HG02840 (cell line): Measurements from ENCODE around the gene CKAP2L.

Source experiments
- ATAC-seq: cut with Tn5 transposase; IDR thresholded peaks from one replicate; pipeline ENCODE4 v1.9.1; 2021; ENCODE audit warnings: mild to moderate bottlenecking, moderate library complexity, moderate number of reproducible peaks; ENCODE audit not compliant: unreplicated experiment, low FRiP score

The CKAP2L gene

GRCh38 chr2:112767693-112768330 is 3.4 kb upstream of the CKAP2L start:
- no peak for ATAC-seq

GRCh38 chr2:112765251-112765650 is 842 bp upstream of the CKAP2L start:
- ATAC-seq = no peak

DNA sequence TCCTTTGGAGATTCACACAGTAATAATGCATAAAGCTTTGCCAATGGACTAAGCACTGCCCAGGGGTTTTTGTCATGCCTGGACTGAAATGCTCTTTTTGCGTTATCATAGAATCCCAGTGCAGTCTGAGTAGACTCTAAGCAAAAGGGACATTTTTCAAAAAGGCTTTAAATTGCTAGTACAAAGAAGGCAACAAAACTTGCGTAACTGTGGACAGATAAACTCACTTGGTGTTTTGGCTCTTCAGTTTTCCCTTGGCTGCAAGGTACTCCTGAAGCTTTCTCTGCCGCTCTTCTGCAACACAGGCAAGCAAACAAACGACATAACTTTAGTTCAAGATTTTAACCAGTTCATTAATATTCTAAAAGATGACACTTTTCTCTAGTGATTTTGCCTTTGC is 2.1 kb downstream of the CKAP2L start:
- no peak for ATAC-seq

DNA sequence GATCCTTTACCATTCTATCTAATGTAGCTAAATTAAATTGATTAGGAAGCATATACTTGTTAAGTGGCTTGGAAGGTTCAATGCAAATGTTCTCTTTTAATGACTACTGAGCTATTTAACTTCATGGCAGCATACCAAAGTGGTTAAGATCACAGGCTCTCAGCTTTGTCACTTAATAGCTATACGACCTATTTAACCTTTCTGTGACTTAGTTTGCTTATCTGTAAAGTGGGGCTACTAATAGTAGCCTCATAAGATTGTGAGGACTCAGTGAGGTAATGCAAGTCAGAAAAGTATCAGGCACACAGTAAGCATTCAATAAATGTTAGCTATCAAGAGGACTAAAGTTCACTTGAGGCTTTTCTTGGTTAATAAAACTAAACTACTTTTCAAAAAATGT is 4.3 kb downstream of the CKAP2L start:
- ATAC-seq = no peak

- no peak for ATAC-seq
These were observed 5.7 kb downstream of the CKAP2L start for GRCh38 chr2:112758711-112759110.

GRCh38 chr2:112757265-112757664 is 7.1 kb downstream of the CKAP2L start:
- no peak for ATAC-seq

- ATAC-seq = no peak
These were observed 8.2 kb downstream of the CKAP2L start for GRCh38 chr2:112756207-112756606.

DNA sequence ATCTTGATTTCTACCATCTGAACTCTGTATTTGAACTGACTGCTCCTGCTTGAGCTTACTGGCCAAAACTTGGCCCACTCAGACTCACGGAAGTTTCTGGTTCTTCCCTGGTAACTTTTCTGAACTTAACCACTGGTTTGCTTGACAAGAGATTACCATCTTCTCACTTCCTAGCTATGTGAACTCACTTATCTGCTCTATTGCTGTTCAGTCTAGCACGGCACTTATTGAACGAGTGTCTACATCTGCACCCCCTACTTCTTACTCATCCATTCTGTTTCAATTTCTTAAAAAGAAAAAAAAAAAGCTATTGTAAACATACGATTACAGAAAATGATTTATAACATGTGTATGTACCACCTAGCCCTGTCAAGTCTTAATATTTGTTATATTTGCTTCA is 9.0 kb downstream of the CKAP2L start:
- no peak for ATAC-seq

DNA sequence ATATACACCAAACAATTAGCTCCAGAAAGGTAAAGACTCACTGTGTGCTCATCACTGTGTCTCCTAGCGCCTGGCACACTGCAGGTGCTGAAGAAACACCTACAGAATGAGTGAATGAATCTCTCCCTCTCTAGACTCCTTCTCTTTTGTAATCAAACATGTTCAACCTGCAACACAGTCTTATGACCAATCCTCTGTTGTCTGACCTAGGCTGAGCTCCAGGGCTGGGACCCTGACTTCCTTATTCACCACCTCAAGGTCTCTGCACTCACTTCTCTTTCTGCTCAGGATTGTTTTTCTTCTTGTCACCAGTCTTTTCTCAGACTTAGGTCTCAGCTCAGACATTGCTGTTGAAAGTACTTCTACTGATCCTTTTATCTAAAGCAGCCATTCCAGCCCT is 9.8 kb downstream of the CKAP2L start:
- no peak for ATAC-seq

DNA sequence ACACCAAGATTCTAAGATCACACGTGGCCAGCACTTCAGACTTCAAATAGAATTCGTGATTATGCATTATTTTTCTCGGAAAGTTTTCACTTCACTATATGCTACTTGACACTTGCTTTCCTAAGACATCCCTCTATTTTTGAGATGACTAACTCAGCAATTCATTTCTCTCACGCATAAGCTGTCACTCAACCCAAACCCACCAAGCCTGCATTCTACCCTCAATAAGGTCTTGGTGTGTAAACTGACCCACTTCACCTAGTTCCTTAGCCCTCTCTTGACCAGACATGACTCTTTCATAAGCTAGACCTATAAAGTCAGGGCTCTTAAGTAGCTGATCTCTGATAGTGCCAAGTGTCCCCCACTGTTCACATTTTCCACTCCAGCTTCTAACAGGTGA is 11.7 kb downstream of the CKAP2L start:
- no peak for ATAC-seq

- no peak for ATAC-seq
These were observed 12.8 kb downstream of the CKAP2L start for GRCh38 chr2:112751451-112752197.

GRCh38 chr2:112750560-112750843 is 13.9 kb downstream of the CKAP2L start:
- ATAC-seq = no peak

- ATAC-seq = no peak
These were observed 14.5 kb downstream of the CKAP2L start for GRCh38 chr2:112749755-112750559.

GRCh38 chr2:112740527-112740926 is 23.9 kb downstream of the CKAP2L start:
- no peak for ATAC-seq

DNA sequence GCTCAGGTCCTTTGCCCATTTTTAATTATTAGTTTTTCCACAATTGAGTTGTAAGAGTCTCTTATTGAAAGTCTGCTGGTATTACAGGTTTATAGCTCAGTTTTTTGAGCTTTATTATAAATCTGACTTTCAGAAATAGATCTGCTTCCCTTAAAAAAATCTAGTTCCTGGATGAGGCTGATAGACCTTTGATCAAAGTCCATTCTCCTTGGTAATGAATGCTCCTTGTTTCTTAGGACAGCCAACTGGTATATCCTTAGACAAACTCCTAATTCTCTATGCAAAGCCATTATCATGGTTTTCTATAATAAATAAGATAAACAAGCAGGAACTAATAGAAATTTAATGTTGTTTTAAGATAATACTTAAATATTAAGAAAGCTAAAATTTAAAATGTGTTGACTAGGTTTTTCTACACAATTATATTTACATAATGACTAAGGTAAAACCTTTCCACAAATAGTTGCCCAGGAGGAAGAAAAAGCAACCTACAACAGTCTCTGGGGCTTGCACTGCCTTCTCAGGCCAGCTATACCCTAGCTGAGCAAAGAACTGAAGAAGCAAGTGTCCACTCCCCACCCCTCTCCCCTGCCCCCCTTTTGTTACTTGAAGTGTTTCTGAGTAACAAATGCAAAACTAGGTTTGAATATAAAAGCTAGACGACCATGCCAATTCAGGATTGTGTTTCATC is 26.7 kb downstream of the CKAP2L start:
- no peak for ATAC-seq

DNA sequence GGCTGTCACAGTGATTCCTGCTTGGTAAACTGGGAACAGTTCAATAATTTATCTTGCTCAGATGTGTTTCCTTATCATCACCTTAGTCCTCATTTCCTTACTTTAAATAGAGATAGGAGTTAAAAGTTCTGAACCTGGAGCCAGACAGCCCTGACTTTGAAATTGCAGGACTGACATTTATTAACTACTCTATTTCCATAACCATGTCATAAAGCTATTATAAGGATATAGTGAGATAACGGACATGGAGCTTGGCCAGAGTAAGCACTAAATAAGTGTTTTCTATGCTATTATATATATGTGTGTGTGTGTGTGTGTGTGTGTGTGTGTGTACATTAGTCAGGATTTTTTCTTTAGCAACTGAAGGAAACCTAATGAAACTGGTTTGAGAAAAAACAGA is 30.5 kb downstream of the CKAP2L start:
- no peak for ATAC-seq

GRCh38 chr2:112733456-112733855 is 31.0 kb downstream of the CKAP2L start:
- no peak for ATAC-seq

DNA sequence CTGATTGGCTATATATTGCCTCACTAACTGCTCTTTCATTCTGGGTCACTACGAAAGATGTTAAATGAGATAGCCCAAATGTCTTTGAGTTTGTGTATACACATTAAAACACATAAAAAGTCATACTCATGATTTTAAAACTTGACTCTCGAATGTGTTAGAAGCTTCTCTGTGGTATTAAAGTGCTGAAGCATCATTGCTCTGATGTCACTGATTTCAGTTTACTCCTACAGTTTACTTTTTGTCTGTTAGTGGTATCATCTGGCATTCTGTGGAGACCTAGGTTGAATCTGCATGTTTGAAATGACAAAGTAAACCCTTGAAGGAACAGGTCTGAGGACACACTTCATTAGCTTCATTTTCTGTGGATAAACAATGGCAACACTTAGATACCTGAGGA is 32.9 kb downstream of the CKAP2L start:
- ATAC-seq = no peak

DNA sequence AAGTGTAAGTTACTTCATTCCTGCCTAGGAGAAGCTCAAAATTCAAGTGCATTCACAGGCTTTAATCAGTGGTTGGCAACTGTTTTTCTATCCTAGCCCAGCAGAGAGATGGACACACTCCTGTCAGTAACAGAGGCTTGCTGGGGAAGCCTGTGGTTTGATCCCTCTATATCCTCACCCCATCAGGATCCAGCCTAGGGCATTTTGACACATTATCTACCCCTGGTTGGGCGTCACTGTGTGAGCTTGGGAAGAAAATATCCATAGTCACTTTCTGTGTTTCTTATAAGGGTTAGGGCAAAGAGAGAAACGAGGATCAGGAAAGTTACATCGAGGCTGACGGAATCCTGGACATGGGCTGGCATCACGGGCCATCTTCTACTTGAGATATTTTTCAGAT is 33.6 kb downstream of the CKAP2L start:
- no peak for ATAC-seq

GRCh38 chr2:112730216-112730615 is 34.2 kb downstream of the CKAP2L start:
- ATAC-seq = no peak
